Trophoblast cell (in vitro differentiated cells and primary cell): ENCODE results near the gene B3GNT4.

Source experiments
- DNase-seq, 2 donors: peaks; one replicate each; pipeline ENCODE4 v3.0.0-alpha.2; 2016
- H2AFZ ChIP-seq: 2 replicates; pipeline ENCODE4 v1.6.1; 2013; ENCODE audit warnings: low read length, moderate library complexity, mild to moderate bottlenecking; ENCODE audit not compliant: insufficient read depth, poor library complexity
- H2AK5ac ChIP-seq: 2 replicates; pipeline ENCODE4 v1.6.1; 2013; ENCODE audit warnings: mild to moderate bottlenecking, low read length
- H2BK120ac ChIP-seq: 2 replicates; pipeline ENCODE4 v1.6.1; 2013; ENCODE audit warnings: low read length, mild to moderate bottlenecking, moderate library complexity; ENCODE audit not compliant: insufficient read depth, poor library complexity
- H2BK12ac ChIP-seq: 2 replicates; pipeline ENCODE4 v1.6.1; 2013; ENCODE audit warnings: mild to moderate bottlenecking, low read length, moderate library complexity
- H2BK5ac ChIP-seq: 2 replicates; pipeline ENCODE4 v1.6.1; 2013; ENCODE audit warnings: low read length, low read depth, moderate library complexity, mild to moderate bottlenecking; ENCODE audit not compliant: poor library complexity
- H3K14ac ChIP-seq: 2 replicates; pipeline ENCODE4 v1.6.1; 2013; ENCODE audit warnings: mild to moderate bottlenecking, low read length
- H3K18ac ChIP-seq: 2 replicates; pipeline ENCODE4 v1.6.1; 2013; ENCODE audit warnings: mild to moderate bottlenecking, low read length
- H3K23ac ChIP-seq: 2 replicates; pipeline ENCODE4 v1.6.1; 2013; ENCODE audit warnings: low read length
- H3K27ac ChIP-seq: 2 replicates; pipeline ENCODE4 v1.5.1; 2013; ENCODE audit warnings: low read depth, mild to moderate bottlenecking, inconsistent platforms, low read length, moderate library complexity
- H3K27me3 ChIP-seq: 2 replicates; pipeline ENCODE4 v1.6.1; 2013; ENCODE audit warnings: inconsistent platforms, mild to moderate bottlenecking, low read length, moderate library complexity; ENCODE audit not compliant: insufficient read depth
- H3K36me3 ChIP-seq, 2 experiments: 1 replicate in 1 of 2; 2 replicates in 1 of 2; pipeline ENCODE4 v1.6.1; 2013; ENCODE audit warnings: low read length in 2 of 2, mild to moderate bottlenecking in 2 of 2, moderate library complexity in 1 of 2; ENCODE audit not compliant: insufficient read depth in 2 of 2, control insufficient read depth in 1 of 2
- H3K4ac ChIP-seq: 2 replicates; pipeline ENCODE4 v1.6.1; 2013; ENCODE audit warnings: low read depth, mild to moderate bottlenecking, low read length, moderate library complexity
- H3K4me1 ChIP-seq, 2 experiments: 1 replicate in 1 of 2; 2 replicates in 1 of 2; pipeline ENCODE4 v1.6.1; 2013; ENCODE audit warnings: low read length in 2 of 2, mild to moderate bottlenecking in 2 of 2, moderate library complexity in 1 of 2; ENCODE audit not compliant: insufficient read depth in 2 of 2, control insufficient read depth in 1 of 2
- H3K4me2 ChIP-seq: 2 replicates; pipeline ENCODE4 v1.6.1; 2013; ENCODE audit warnings: inconsistent platforms, mild to moderate bottlenecking, low read length, moderate library complexity
- H3K4me3 ChIP-seq: 2 replicates; pipeline ENCODE4 v1.5.1; 2013; ENCODE audit warnings: mild to moderate bottlenecking, low read depth, low read length, inconsistent platforms
- H3K79me1 ChIP-seq: one replicate; pipeline ENCODE4 v1.6.1; 2013; ENCODE audit warnings: low read length
- H3K79me2 ChIP-seq: 2 replicates; pipeline ENCODE4 v1.6.1; 2013; ENCODE audit warnings: low read length, mild to moderate bottlenecking; ENCODE audit not compliant: control insufficient read depth, insufficient read depth, poor library complexity
- H3K9ac ChIP-seq: 2 replicates; pipeline ENCODE4 v1.6.1; 2013; ENCODE audit warnings: mild to moderate bottlenecking, low read length
- H3K9me3 ChIP-seq: 2 replicates; pipeline ENCODE4 v1.6.1; 2013; ENCODE audit warnings: low read depth, mild to moderate bottlenecking, control low read depth, inconsistent platforms, low read length; ENCODE audit not compliant: insufficient read depth
- H4K12ac ChIP-seq: 2 replicates; pipeline ENCODE4 v1.6.1; 2013; ENCODE audit warnings: low read depth, mild to moderate bottlenecking, low read length, moderate library complexity
- H4K8ac ChIP-seq: 2 replicates; pipeline ENCODE4 v1.6.1; 2013; ENCODE audit warnings: low read depth, mild to moderate bottlenecking, low read length, moderate library complexity
- H4K91ac ChIP-seq: one replicate; pipeline ENCODE4 v1.6.1; 2013; ENCODE audit warnings: low read depth, mild to moderate bottlenecking, low read length, moderate library complexity
- WGBS: extraction: QIAGEN DNeasy Blood & Tissue Kit; methylation state at CpG from one replicate; pipeline ENCODE4 v1.1.7; 2013; ENCODE audit warnings: missing lambda C conversion rate; ENCODE audit not compliant: insufficient read length, insufficient coverage; ENCODE audit errors: extremely low coverage; 5-methylcytosine and 5-hydroxymethylcytosine counted together

Gene B3GNT4

DNA sequence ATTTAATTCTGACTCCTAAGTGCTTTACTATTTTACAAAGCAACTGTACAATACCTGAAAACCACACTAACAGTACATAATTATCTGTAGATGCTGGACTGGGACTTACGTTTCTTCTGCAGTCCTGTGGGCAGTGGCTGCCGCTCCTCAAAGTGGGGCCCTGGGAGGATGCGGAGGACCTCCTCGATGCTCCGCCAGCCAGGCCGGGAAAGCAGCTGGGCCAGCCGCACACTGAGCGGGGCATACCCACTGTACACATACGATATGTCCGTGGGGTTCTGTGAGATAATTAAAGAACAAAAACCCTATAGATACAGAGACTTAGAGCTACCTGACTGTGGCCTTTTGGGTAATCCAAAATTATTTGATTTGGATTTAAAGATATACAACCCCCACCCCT is 29.2 kb downstream of the B3GNT4 start:
- Histone ChIP-seq H4K12ac (no peak overlapping the region), H3K14ac (no peak overlapping the region)

DNA sequence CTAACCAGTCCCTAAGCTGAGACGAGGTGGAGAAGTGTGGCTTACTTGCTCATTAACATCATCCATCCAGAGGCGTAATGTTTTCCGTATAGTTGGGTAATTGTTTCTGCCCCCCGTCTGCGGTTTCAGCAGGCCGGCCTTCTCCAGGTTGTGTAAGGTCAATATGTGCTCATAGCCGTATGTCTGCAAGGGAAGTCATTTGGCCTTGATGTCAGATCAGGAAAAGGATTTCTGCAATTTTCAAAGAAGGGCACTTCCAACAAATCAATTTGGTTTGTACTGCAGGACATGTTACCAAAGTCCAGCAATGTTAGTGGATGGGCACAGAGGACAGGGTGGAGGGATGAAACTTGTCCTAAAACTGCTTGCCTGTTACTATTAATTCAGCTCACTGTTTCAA is 32.2 kb downstream of the B3GNT4 start:
- Histone ChIP-seq H4K91ac (no peak overlapping the region), H3K36me3 (peaks cover 20 to 31% of the 10 kb centered on the region in 2 experiments), H3K14ac (no peak overlapping the region), H4K8ac (no peak overlapping the region), H3K18ac (no peak overlapping the region), H3K79me1 (no peaks in the 10 kb centered on the region), H3K23ac (no peak overlapping the region), H3K4ac (no peak overlapping the region), H3K4me3 (no peak overlapping the region), H4K12ac (no peak overlapping the region), H2BK5ac (no peak overlapping the region), H3K9ac (no peak overlapping the region), H3K79me2 (no peaks in the 10 kb centered on the region), H3K27me3 (no peaks in the 10 kb centered on the region), H3K4me2 (no peak overlapping the region), H3K9me3 (no peaks in the 10 kb centered on the region), H2AFZ (no peak overlapping the region), H2AK5ac (no peak overlapping the region), H3K27ac (no peak overlapping the region), H2BK120ac (no peak overlapping the region), H3K4me1 (peaks cover 0 to 2% of the 10 kb centered on the region in 2 experiments), H2BK12ac (no peak overlapping the region)
- DNase-seq = no peak
- WGBS = no CpG with 5 or more reads among the region's 7 CpGs

More for the DNA sequence above, 29.2 kb downstream of the B3GNT4 start:
- Histone ChIP-seq H3K36me3 (peaks cover 19 to 29% of the 10 kb centered on the region in 2 experiments), H3K79me2 (no peaks in the 10 kb centered on the region), H4K8ac (no peak overlapping the region), H3K9ac (no peak overlapping the region), H3K27me3 (no peaks in the 10 kb centered on the region), H3K4me2 (no peak overlapping the region), H3K4me3 (no peak overlapping the region), H2AK5ac (no peak overlapping the region), H3K27ac (no peak overlapping the region), H2BK120ac (no peak overlapping the region), H2AFZ (no peak overlapping the region), H4K91ac (no peak overlapping the region), H2BK12ac (no peak overlapping the region), H3K79me1 (no peaks in the 10 kb centered on the region), H3K4ac (no peak overlapping the region), H3K23ac (no peak overlapping the region), H3K18ac (no peak overlapping the region), H2BK5ac (no peak overlapping the region), H3K9me3 (no peaks in the 10 kb centered on the region), H3K4me1 (no peaks in the 10 kb centered on the region)
- WGBS = no CpG with 5 or more reads among the region's 10 CpGs
- no peak for DNase-seq

DNA sequence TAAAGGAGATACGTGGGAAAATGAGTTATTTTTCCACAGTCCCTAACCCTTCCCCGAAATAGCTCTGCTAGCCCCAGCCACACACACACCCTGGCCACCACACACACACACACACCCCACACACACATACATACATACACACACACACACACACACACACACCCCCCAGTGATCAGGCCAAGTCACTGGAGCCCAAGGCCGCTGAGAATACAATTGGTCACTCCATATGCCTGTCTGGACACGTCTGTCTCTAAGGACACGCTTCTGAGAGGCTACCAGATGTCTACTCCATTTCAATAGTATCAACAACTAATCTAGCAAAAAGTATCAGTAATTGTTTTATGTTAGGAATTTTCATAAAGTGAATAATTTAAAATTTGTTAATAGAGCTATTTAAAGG is 35.4 kb downstream of the B3GNT4 start:
- Histone ChIP-seq H4K8ac (no peak overlapping the region), H2BK120ac (no peak overlapping the region), H2BK12ac (no peak overlapping the region), H4K12ac (no peak overlapping the region), H3K4me1 (peaks cover 0 to 2% of the 10 kb centered on the region in 2 experiments), H3K18ac (no peak overlapping the region), H3K36me3 (peaks cover 20 to 33% of the 10 kb centered on the region in 2 experiments), H3K4me2 (no peak overlapping the region), H3K79me1 (no peaks in the 10 kb centered on the region), H3K27ac (no peak overlapping the region), H2AFZ (no peak overlapping the region), H2AK5ac (no peak overlapping the region), H3K4ac (no peak overlapping the region), H3K9me3 (no peaks in the 10 kb centered on the region), H3K79me2 (no peaks in the 10 kb centered on the region), H4K91ac (no peak overlapping the region), H2BK5ac (no peak overlapping the region), H3K4me3 (no peak overlapping the region), H3K27me3 (no peaks in the 10 kb centered on the region), H3K9ac (no peak overlapping the region), H3K23ac (no peak overlapping the region), H3K14ac (no peak overlapping the region)
- DNase-seq = no peak
- WGBS = no CpG with 5 or more reads among the region's 5 CpGs

DNA sequence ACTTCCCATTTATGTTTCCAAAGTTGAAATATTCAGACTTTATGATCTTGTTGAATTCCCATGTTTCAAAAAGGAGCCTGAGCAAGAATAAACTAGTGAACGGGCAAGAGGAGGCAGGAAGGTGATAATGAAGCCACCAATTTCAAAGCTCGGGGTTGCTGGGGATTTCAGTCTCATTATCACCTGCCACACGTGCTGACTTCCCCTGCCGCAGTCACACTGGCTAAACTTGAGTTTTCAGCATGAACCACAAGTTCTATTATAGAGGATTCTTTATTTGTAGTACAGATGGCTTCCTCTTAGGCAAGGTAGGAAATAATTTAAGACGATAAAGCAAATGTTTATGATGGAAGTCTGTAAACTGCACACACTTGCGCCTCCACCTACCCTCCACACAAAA is 40.5 kb downstream of the B3GNT4 start:
- Histone ChIP-seq H3K9ac (no peak overlapping the region), H3K14ac (no peak overlapping the region), H2AK5ac (no peak overlapping the region), H4K12ac (no peak overlapping the region), H2BK12ac (no peak overlapping the region), H3K4me3 (no peak overlapping the region), H3K79me2 (no peaks in the 10 kb centered on the region), H2BK5ac (no peak overlapping the region), H3K18ac (no peak overlapping the region), H4K91ac (no peak overlapping the region), H3K27me3 (no peaks in the 10 kb centered on the region), H3K4me2 (no peak overlapping the region), H4K8ac (no peak overlapping the region), H3K79me1 (no peaks in the 10 kb centered on the region), H2BK120ac (no peak overlapping the region), H3K9me3 (no peaks in the 10 kb centered on the region), H3K27ac (no peak overlapping the region), H3K4ac (no peak overlapping the region), H3K36me3 (peaks cover 16 to 23% of the 10 kb centered on the region in 2 experiments), H3K23ac (no peak overlapping the region), H2AFZ (no peak overlapping the region), H3K4me1 (no peaks in the 10 kb centered on the region)
- WGBS = no CpG with 5 or more reads among the region's 6 CpGs
- no peak for DNase-seq
